Thyroid gland (tissue), 4 donors: ENCODE measurements around the gene CD55. TPM values are rescaled to one million over a fixed set of nuclear protein-coding genes. Genes with fewer than 3 reads are reported as not detected.

Experiments used
- DNase-seq, 2 donors: peaks; one replicate each; pipeline ENCODE4 v3.0.0-alpha.2; 2019
- H3K27ac ChIP-seq, 3 donors: fragments of 200-600 bp; sonication (generic); 1 replicate in 2 of 3; 2 replicates in 1 of 3; pipeline ENCODE4 v1.5.1; 2016 to 2019; ENCODE audit warnings: mild to moderate bottlenecking in 1 of 3, moderate library complexity in 1 of 3
- H3K27me3 ChIP-seq: fragments of 200-600 bp; sonication (generic); one replicate; pipeline ENCODE4 v1.5.1; 2019
- H3K36me3 ChIP-seq, 2 donors: fragments of 200-600 bp; sonication (generic); one replicate each; pipeline ENCODE4 v1.5.1; 2016 to 2019
- H3K4me1 ChIP-seq, 2 donors: fragments of 200-600 bp; sonication (generic); one replicate each; pipeline ENCODE4 v1.5.1; 2017 to 2019
- H3K4me3 ChIP-seq, 3 donors: fragments of 200-600 bp; sonication (generic); replicated peaks in 1 of 3; 1 replicate in 2 of 3; 2 replicates in 1 of 3; pipeline ENCODE4 v1.5.1; 2016; ENCODE audit warnings: mild to moderate bottlenecking in 1 of 3
- H3K9me3 ChIP-seq: fragments of 200-600 bp; sonication (generic); one replicate; pipeline ENCODE4 v1.5.1; 2017
- POLR2A ChIP-seq, 2 donors: fragments of 450-650 bp; IDR thresholded peaks; one replicate each; pipeline ENCODE4 v1.6.1; 2017; ENCODE audit warnings: antibody characterized with exemption in 2 of 2, mild to moderate bottlenecking in 2 of 2, moderate library complexity in 1 of 2
- WGBS, 2 donors: methylation state at CpG; one replicate each; pipeline ENCODE4 v1.1.5; 2017; 5-methylcytosine and 5-hydroxymethylcytosine counted together
- intact Hi-C: fragments of 100-400 bp; cut with DNase I; formaldehyde crosslinking; loops from one replicate; pipeline ENCODE4 v1.15.1; 2023
- total RNA-seq, 4 donors: library from RNA; depleted of rRNA; stranded (reverse); fragments of >200 nt; gene quantifications; one replicate each; pipeline ENCODE4 v1.2.3, GENCODE V29; 2016
- TF ChIP-seq, protein P1 (sequence below), 6 experiments: fragments of 200-600 bp in 3 of 6; fragments of 450-650 bp in 3 of 6; sonication (generic) in 3 of 6; IDR thresholded peaks; one replicate each; pipeline ENCODE4 v1.5.1; 2016 to 2019; ENCODE audit warnings: antibody characterized with exemption in 6 of 6, mild to moderate bottlenecking in 2 of 6, inconsistent platforms in 1 of 6, moderate library complexity in 1 of 6

Gene CD55
- total RNA-seq, 4 donors from 2014 or later: 29.7 to 61.9 (median 43.3) TPM

DNA sequence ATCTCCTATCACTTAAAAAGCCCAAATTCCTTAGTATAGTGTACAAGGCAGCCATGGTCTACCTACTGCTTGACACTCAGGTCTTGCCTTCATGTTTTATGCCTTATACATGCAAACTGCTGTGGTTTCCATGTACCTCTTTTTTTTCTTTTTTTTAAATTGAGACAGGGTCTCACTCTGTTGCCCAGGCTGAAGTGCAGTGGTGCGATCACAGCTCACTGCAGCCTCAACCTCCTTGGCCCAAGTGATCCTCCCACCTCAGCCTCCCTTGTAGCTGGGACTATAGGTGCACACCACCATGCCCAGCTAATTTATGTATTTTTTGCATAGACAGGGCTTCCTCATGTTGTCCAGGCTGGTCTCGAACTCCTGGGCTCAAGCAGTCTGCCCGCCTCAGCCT lies 8.0 kb downstream of the CD55 start:
- intact Hi-C loops: no loop called here

DNA sequence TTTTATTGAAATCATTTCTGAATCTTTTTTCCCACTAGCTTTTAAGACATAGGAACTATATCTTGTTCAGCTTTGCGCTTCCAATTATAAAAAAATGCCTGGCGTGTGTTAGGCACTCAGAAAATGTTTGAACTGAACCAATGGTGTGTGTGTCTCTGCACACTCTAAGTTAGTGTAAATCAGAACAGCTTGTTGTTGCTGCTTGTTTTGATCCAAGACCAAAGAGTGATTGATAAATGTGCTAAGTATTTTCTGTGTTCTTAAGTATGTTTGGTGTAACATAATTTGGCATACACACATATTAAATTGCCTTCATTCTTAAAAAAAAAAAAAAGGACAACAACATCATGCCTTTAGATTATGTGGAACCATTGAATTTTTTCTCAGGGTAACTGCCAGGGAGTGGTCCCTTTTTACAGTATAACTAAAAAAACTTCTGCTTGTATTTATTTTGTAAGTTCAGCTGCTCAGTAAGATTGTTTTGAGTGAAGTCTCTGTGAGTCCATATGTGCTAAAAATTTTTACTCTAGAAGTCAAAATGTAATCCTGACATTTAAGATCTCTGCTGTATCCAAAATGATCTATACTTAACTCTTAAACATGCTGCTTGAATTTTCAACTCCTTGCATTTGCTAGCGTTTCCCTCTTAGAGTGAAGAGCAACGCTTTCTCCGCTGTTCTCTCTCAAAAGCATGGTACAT lies 8.7 kb downstream of the CD55 start:
- Histone ChIP-seq H3K4me3 (no peak overlapping the region), H3K27me3 (no peaks in the 10 kb centered on the region), H3K4me1 (no peaks in the 10 kb centered on the region), H3K9me3 (no peaks in the 10 kb centered on the region), H3K36me3 (peaks cover 10 to 27% of the 10 kb centered on the region in 2 donors), H3K27ac (no peak overlapping the region)
- DNase-seq: no peak
- no peak for TF ChIP-seq POLR2A (IDR thresholded peaks at IDR 0.05)
- TF ChIP-seq, protein P1, sequence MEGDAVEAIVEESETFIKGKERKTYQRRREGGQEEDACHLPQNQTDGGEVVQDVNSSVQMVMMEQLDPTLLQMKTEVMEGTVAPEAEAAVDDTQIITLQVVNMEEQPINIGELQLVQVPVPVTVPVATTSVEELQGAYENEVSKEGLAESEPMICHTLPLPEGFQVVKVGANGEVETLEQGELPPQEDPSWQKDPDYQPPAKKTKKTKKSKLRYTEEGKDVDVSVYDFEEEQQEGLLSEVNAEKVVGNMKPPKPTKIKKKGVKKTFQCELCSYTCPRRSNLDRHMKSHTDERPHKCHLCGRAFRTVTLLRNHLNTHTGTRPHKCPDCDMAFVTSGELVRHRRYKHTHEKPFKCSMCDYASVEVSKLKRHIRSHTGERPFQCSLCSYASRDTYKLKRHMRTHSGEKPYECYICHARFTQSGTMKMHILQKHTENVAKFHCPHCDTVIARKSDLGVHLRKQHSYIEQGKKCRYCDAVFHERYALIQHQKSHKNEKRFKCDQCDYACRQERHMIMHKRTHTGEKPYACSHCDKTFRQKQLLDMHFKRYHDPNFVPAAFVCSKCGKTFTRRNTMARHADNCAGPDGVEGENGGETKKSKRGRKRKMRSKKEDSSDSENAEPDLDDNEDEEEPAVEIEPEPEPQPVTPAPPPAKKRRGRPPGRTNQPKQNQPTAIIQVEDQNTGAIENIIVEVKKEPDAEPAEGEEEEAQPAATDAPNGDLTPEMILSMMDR (IDR thresholded peaks at IDR 0.05): no peak
- intact Hi-C loops: no loop called here
- WGBS, 2 donors: 77 to 78% methylated on average over 5 of the region's 5 CpGs

More for the DNA sequence above, 8.0 kb downstream of the CD55 start:
- no peaks in the 10 kb centered on the region for H3K4me1 ChIP-seq
- TF ChIP-seq, protein P1 (IDR thresholded peaks at IDR 0.05): no peak
- no peak overlapping the region for H3K27ac ChIP-seq
- WGBS, 2 donors: 92 to 99% methylated on average over 3 of the region's 3 CpGs
- no peaks in the 10 kb centered on the region for H3K9me3 ChIP-seq
- no peak for DNase-seq
- H3K4me3 ChIP-seq: no peak overlapping the region
- H3K27me3 ChIP-seq: no peaks in the 10 kb centered on the region
- H3K36me3 ChIP-seq: peaks cover 10 to 27% of the 10 kb centered on the region in 2 donors

DNA sequence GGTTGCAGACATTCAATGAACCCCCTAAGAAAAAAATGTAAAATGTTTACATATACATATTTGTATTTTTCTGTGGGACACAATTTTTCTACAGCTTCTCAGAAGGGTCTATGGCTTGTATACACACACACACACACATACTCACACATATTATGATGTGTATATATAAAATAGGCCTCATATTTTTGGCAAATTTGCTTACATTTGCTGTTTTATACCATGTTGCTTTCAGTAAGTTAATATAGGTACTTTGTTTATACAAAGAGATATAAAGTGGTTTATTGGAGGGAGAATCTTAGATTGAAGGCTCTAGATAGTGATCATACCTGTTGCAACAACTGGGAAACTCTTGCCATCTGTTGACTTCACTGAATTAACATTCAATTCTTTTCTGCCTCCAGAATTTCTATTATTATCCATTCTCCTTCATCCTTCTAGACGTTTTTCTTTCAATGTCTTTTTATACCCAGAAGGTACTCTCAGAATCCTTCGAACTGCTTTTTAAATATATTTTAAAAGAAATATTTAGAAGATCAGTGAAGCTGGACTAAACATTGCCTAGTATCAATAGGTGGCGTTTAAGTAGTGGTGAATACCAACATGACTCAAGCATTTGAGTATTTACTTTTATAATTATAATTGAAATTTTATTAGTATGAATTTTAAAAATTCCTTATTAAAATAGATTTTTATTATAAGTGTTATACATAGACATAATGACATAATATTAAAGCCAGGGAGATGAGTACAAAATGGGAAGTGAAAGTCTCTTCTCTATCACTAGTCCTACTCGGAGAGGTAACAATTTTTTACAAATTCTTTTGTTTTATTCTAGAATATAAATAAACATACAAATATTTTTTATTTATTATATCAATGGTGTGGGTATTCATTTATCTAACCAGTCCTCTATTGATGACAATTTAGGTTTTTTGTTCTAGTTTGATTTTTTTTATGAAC lies 10.2 kb downstream of the CD55 start:
- WGBS, 2 donors: 82 to 84% methylated on average over 4 of the region's 4 CpGs
- intact Hi-C loops: no loop called here
- H3K27ac ChIP-seq: no peak overlapping the region
- no peaks in the 10 kb centered on the region for H3K27me3 ChIP-seq
- no peak for DNase-seq
- H3K4me3 ChIP-seq: no peak overlapping the region
- no peaks in the 10 kb centered on the region for H3K9me3 ChIP-seq
- TF ChIP-seq, protein P1 (IDR thresholded peaks at IDR 0.05): no peak
- no peak for TF ChIP-seq POLR2A (IDR thresholded peaks at IDR 0.05)
- H3K4me1 ChIP-seq: peaks cover 0 to 11% of the 10 kb centered on the region in 2 donors
- H3K36me3 ChIP-seq: peaks cover 10 to 18% of the 10 kb centered on the region in 2 donors

DNA sequence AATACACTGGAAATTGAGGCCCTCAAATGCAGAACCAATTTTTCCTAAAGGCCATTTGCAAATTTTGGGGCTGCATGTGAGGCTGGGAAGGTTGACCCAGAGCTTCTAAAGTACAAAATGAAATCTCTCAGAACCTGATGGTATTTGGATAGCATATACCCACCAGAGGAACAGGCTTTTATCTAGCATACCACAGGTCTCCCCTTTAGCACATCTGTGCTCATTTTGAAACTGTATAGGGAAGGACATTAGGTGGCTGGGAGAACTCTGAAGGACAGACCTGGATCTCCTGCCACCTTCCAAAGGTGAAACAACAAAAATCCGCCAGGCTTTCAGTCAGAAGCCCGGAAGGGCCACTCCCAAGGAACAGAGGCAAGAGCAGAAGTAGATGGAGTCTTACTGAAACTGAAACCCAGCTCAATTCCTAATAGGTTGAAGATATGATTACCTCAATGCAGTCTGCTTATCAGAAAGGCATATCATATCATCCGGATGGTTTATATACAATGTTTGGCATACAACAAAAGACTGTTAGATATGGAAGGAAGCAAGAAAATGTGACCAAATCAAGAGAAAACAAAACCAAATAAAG lies 11.6 kb downstream of the CD55 start:
- Histone ChIP-seq H3K27ac (no peak overlapping the region), H3K36me3 (peaks cover 3 to 10% of the 10 kb centered on the region in 2 donors), H3K27me3 (no peaks in the 10 kb centered on the region), H3K4me3 (no peak overlapping the region), H3K4me1 (peaks cover 6 to 21% of the 10 kb centered on the region in 2 donors), H3K9me3 (no peaks in the 10 kb centered on the region)
- 78 to 80% methylated on average over 3 of the region's 3 CpGs for WGBS, 2 donors
- DNase-seq: no peak
- TF ChIP-seq, protein P1 (IDR thresholded peaks at IDR 0.05): no peak
- no peak for TF ChIP-seq POLR2A (IDR thresholded peaks at IDR 0.05)
- intact Hi-C loops: no loop called here
